OCI-LY7 (cell line): ENCODE results near the gene ZNF516. TPM values are rescaled to one million over a fixed set of nuclear protein-coding genes. Genes with fewer than 3 reads are reported as not detected.

Experiments used
- BruUV-seq: library from RNA; stranded (reverse); fragments of 400-500 nt; replicated peaks from 2 replicates; lab custom pipeline; 2021; lab: Mats Ljungman, UMichigan
- CTCF ChIA-PET: fragments of 300-600 bp; sonication (Branson Sonifier 250); formaldehyde crosslinking; loops from one replicate; lab custom pipeline; 2022; ENCODE audit warnings: antibody characterized with exemption; ENCODE audit not compliant: unreplicated experiment; lab: Charles Lee
- POLR2A ChIA-PET: fragments of 300-600 bp; sonication (Branson Sonifier 250); formaldehyde crosslinking; loops from one replicate; lab custom pipeline; 2022; ENCODE audit warnings: antibody characterized with exemption; lab: Charles Lee
- DNase-seq: peaks from one replicate; pipeline ENCODE4 v3.0.0-alpha.2; 2015; ENCODE audit warnings: low spot score
- H2AFZ ChIP-seq: fragments of 200-600 bp; sonication (generic), shearing (Covaris generic); 2 replicates; pipeline ENCODE4 v1.6.1; 2014; ENCODE audit warnings: mild to moderate bottlenecking, antibody characterized with exemption, low read length, moderate library complexity
- H3K27ac ChIP-seq: fragments of 200-600 bp; sonication (generic); 2 replicates; pipeline ENCODE4 v1.5.1; 2014; ENCODE audit warnings: mixed run types, low read depth, mild to moderate bottlenecking, moderate library complexity, low read length, inconsistent platforms; ENCODE audit not compliant: poor library complexity, severe bottlenecking
- H3K36me3 ChIP-seq: fragments of 200-600 bp; sonication (generic); 2 replicates; pipeline ENCODE4 v1.6.1; 2014; ENCODE audit warnings: mild to moderate bottlenecking, antibody characterized with exemption, low read length, moderate library complexity, mixed read lengths; ENCODE audit not compliant: insufficient read depth
- H3K4me1 ChIP-seq: fragments of 200-600 bp; sonication (generic); 2 replicates; pipeline ENCODE4 v1.5.1; 2014; ENCODE audit warnings: mild to moderate bottlenecking, low read length; ENCODE audit not compliant: insufficient read depth, poor library complexity, severe bottlenecking
- H3K4me2 ChIP-seq: fragments of 200-600 bp; sonication (generic); 2 replicates; pipeline ENCODE4 v1.6.1; 2014; ENCODE audit warnings: mild to moderate bottlenecking, low read length
- H3K4me3 ChIP-seq: fragments of 200-600 bp; sonication (generic); 2 replicates; pipeline ENCODE4 v1.5.1; 2014; ENCODE audit warnings: mild to moderate bottlenecking, low read depth, low read length; ENCODE audit not compliant: poor library complexity, severe bottlenecking
- H3K79me2 ChIP-seq: fragments of 200-600 bp; sonication (generic); 2 replicates; pipeline ENCODE4 v1.6.1; 2016; ENCODE audit warnings: low read depth, mild to moderate bottlenecking, low read length, moderate library complexity, mixed read lengths; ENCODE audit not compliant: insufficient read depth
- H3K9me2 ChIP-seq: fragments of 200-600 bp; sonication (generic); 2 replicates; pipeline ENCODE4 v1.6.1; 2016; ENCODE audit warnings: mild to moderate bottlenecking, low read length, mixed read lengths; ENCODE audit not compliant: insufficient read depth
- H3K9me3 ChIP-seq: fragments of 200-600 bp; sonication (generic); 2 replicates; pipeline ENCODE4 v1.6.1; 2014; ENCODE audit warnings: mild to moderate bottlenecking, mixed run types, low read length, mixed read lengths
- H4K20me1 ChIP-seq: fragments of 200-600 bp; sonication (generic); 2 replicates; pipeline ENCODE4 v1.6.1; 2014; ENCODE audit warnings: mild to moderate bottlenecking, antibody characterized with exemption, low read length, moderate library complexity, mixed read lengths; ENCODE audit not compliant: insufficient read depth
- CTCF ChIP-seq: fragments of 200-600 bp; sonication (generic); conservative IDR thresholded peaks from 2 replicates; pipeline ENCODE4 v1.5.1; 2014; ENCODE audit warnings: mild to moderate bottlenecking, antibody characterized with exemption, low read length, moderate library complexity, mixed read lengths
- EZH2phosphoT487 ChIP-seq: fragments of 200-600 bp; sonication (generic); IDR thresholded peaks from 2 replicates; pipeline ENCODE4 v1.6.1; 2018; ENCODE audit warnings: low read depth, borderline replicate concordance, mild to moderate bottlenecking, mixed run types, antibody characterized with exemption, low read length, moderate library complexity, mixed read lengths
- intact Hi-C: fragments of 100-400 bp; cut with micrococcal nuclease; formaldehyde crosslinking; loops from one replicate; pipeline ENCODE4 v1.10.0; 2022; ENCODE audit not compliant: unreplicated experiment
- total RNA-seq, 2 experiments: library from RNA; depleted of rRNA in 1 of 2; stranded (reverse); fragments of >200 nt in 1 of 2; shearing (Covaris generic) in 1 of 2; gene quantifications; 2 replicates each; pipeline ENCODE4 v1.2.3, GENCODE V29; 2014 to 2022

The ZNF516 gene
- total RNA-seq, 2 experiments from 2014 or later, result 16.2 to 32.3 TPM

GRCh38 chr18:76429262-76430126 lies 65.5 kb downstream of the ZNF516 start:
- POLR2A ChIA-PET, result no interaction called here
- H4K20me1 ChIP-seq, result no peaks in the 10 kb centered on the region
- peaks cover 56% of the 10 kb centered on the region for H3K79me2 ChIP-seq

GRCh38 chr18:76428396-76429261 lies 66.4 kb downstream of the ZNF516 start:
- no TSS peak for BruUV-seq
- no peaks in the 10 kb centered on the region for H4K20me1 ChIP-seq
- H3K79me2 ChIP-seq, result peaks cover 56% of the 10 kb centered on the region
- no peaks in the 10 kb centered on the region for H3K9me2 ChIP-seq
- intact Hi-C loops, result no loop called here
- H3K4me2 ChIP-seq, result no peak overlapping the region
- no peak overlapping the region for H3K4me3 ChIP-seq
- H3K36me3 ChIP-seq, result peaks cover 19% of the 10 kb centered on the region
- POLR2A ChIA-PET, result interaction anchor here (0.5 kb wide), 1 partner anchor 89 kb away, joined by 3 read pairs; no protein-coding TSS in a partner anchor
- H2AFZ ChIP-seq, result no peak overlapping the region
- no peaks in the 10 kb centered on the region for H3K9me3 ChIP-seq
- TF ChIP-seq EZH2phosphoT487 (no peak), CTCF (no peak)
- no peak for DNase-seq
- CTCF ChIA-PET, result no interaction called here
- H3K4me1 ChIP-seq, result peaks cover 9% of the 10 kb centered on the region
- no peak overlapping the region for H3K27ac ChIP-seq

More at GRCh38 chr18:76429262-76430126, 65.5 kb downstream of the ZNF516 start:
- Histone ChIP-seq H2AFZ (no peak overlapping the region), H3K27ac (no peak overlapping the region), H3K9me3 (no peaks in the 10 kb centered on the region), H3K4me2 (no peak overlapping the region), H3K4me3 (no peak overlapping the region), H3K36me3 (peaks cover 27% of the 10 kb centered on the region), H3K9me2 (no peaks in the 10 kb centered on the region), H3K4me1 (peaks cover 9% of the 10 kb centered on the region)
- CTCF ChIA-PET, result no interaction called here
- DNase-seq, result no peak
- intact Hi-C loops, result no loop called here
- BruUV-seq, result no TSS peak
- TF ChIP-seq EZH2phosphoT487 (no peak), CTCF (no peak)
